H1 (cell line): ENCODE measurements around the gene ADGRB3. TPM values are rescaled to one million over a fixed set of nuclear protein-coding genes. Genes with fewer than 3 reads are reported as not detected.

Experiments
- CTCF ChIA-PET: fragments of 300-600 bp; sonication (Branson Sonifier 250); formaldehyde crosslinking; loops from one replicate; lab custom pipeline; 2021; ENCODE audit not compliant: partially characterized antibody; lab: Charles Lee
- POLR2A ChIA-PET: fragments of 300-600 bp; sonication (Branson Sonifier 250); formaldehyde crosslinking; loops from one replicate; lab custom pipeline; 2021; ENCODE audit warnings: inconsistent platforms; ENCODE audit not compliant: partially characterized antibody; lab: Charles Lee
- DNase-seq, 2 experiments: peaks; one replicate each; pipeline versions ENCODE4 v3.0.0 to v3.0.0-alpha.2; 2010 to 2022; ENCODE audit warnings: low spot score in 2 of 2, low read depth in 1 of 2, mixed read lengths in 1 of 2
- FAIRE-seq: peaks from 2 replicates; lab custom pipeline; 2011; peaks lifted over from hg19 to GRCh38; lab: Jason Lieb, UNC
- H2AFZ ChIP-seq: 2 replicates; pipeline ENCODE4 v1.8.1; 2012; ENCODE audit warnings: low read length, inconsistent platforms
- H2AK5ac ChIP-seq: 2 replicates; pipeline ENCODE4 v1.6.1; 2013; ENCODE audit warnings: low read depth, low read length
- H2BK120ac ChIP-seq: replicated peaks from 2 replicates; pipeline ENCODE3; 2013; ENCODE audit warnings: low read depth, low read length, inconsistent platforms
- H2BK12ac ChIP-seq: 2 replicates; pipeline ENCODE4 v1.6.1; 2013; ENCODE audit warnings: low read depth, low read length
- H2BK15ac ChIP-seq: 2 replicates; pipeline ENCODE4 v1.6.1; 2013; ENCODE audit warnings: low read length
- H2BK20ac ChIP-seq: 2 replicates; pipeline ENCODE4 v1.6.1; 2013; ENCODE audit warnings: low read length
- H2BK5ac ChIP-seq: 2 replicates; pipeline ENCODE4 v1.6.1; 2013; ENCODE audit warnings: low read depth, low read length
- H3K14ac ChIP-seq: 2 replicates; pipeline ENCODE4 v1.6.1; 2013; ENCODE audit warnings: inconsistent platforms; ENCODE audit not compliant: insufficient read length
- H3K18ac ChIP-seq: 2 replicates; pipeline ENCODE4 v1.6.1; 2013; ENCODE audit warnings: low read length; ENCODE audit errors: extremely low read depth
- H3K23ac ChIP-seq: 2 replicates; pipeline ENCODE4 v1.6.1; 2013; ENCODE audit warnings: inconsistent platforms; ENCODE audit not compliant: insufficient read length
- H3K23me2 ChIP-seq: 2 replicates; pipeline ENCODE4 v1.6.1; 2013; ENCODE audit warnings: low read depth, low read length
- H3K27ac ChIP-seq: 2 replicates; pipeline ENCODE4 v1.6.1; 2011; ENCODE audit warnings: low read depth, low read length, inconsistent platforms
- H3K27me3 ChIP-seq, 4 experiments: replicated peaks in 1 of 4; 1 replicate in 1 of 4; 2 replicates in 3 of 4; pipeline versions ENCODE4 v1.6.1 to v1.8.1; 2011 to 2013; ENCODE audit warnings: low read length in 3 of 4, mild to moderate bottlenecking in 3 of 4, inconsistent platforms in 2 of 4, mixed read lengths in 2 of 4, moderate library complexity in 1 of 4; ENCODE audit not compliant: control insufficient read depth in 3 of 4, insufficient read depth in 3 of 4; ENCODE audit errors: extremely low read depth in 1 of 4
- H3K36me3 ChIP-seq, 4 experiments: 2 replicates each; pipeline versions ENCODE4 v1.6.1 to v1.8.1; 2011 to 2013; ENCODE audit warnings: mild to moderate bottlenecking in 4 of 4, low read length in 3 of 4, moderate library complexity in 2 of 4, control low read depth in 1 of 4, inconsistent platforms in 1 of 4; ENCODE audit not compliant: insufficient read depth in 4 of 4, control insufficient read depth in 2 of 4
- H3K4ac ChIP-seq: replicated peaks from 2 replicates; pipeline ENCODE3; 2013; ENCODE audit warnings: low read length, low read depth, mixed read lengths, inconsistent platforms; ENCODE audit not compliant: insufficient read length
- H3K4me1 ChIP-seq, 4 experiments: replicated peaks in 1 of 4; 1 replicate in 1 of 4; 2 replicates in 3 of 4; pipeline versions ENCODE4 v1.6.1 to v1.8.1; 2011 to 2013; ENCODE audit warnings: low read length in 3 of 4, inconsistent platforms in 2 of 4, mixed read lengths in 1 of 4; ENCODE audit not compliant: insufficient read depth in 4 of 4, control insufficient read depth in 3 of 4
- H3K4me2 ChIP-seq, 2 experiments: 2 replicates each; pipeline versions ENCODE4 v1.6.1 to v1.8.1; 2011 to 2013; ENCODE audit warnings: low read depth in 2 of 2, low read length in 2 of 2, control low read depth in 1 of 2, inconsistent platforms in 1 of 2, mild to moderate bottlenecking in 1 of 2; ENCODE audit not compliant: insufficient read depth in 1 of 2
- H3K4me3 ChIP-seq, 4 experiments: fragments of 200-600, 300-600 bp in 1 of 4; sonication (generic), shearing (Covaris generic), sonication (Bioruptor Twin) in 1 of 4; 2 replicates each; pipeline versions ENCODE4 v1.5.1 to v1.8.1; 2011 to 2016; ENCODE audit warnings: low read length in 4 of 4, low read depth in 3 of 4, control low read depth in 2 of 4, inconsistent platforms in 2 of 4, mild to moderate bottlenecking in 2 of 4, mixed read lengths in 1 of 4, moderate library complexity in 1 of 4; ENCODE audit not compliant: insufficient read depth in 2 of 4; ENCODE audit errors: extremely low read depth in 1 of 4
- H3K56ac ChIP-seq: replicated peaks from 2 replicates; pipeline ENCODE3; 2013; ENCODE audit warnings: low read depth, mild to moderate bottlenecking, mixed read lengths, low read length, inconsistent platforms; ENCODE audit not compliant: insufficient read length
- H3K79me1 ChIP-seq: 2 replicates; pipeline ENCODE4 v1.6.1; 2013; ENCODE audit warnings: low read depth, low read length, control low read depth
- H3K79me2 ChIP-seq, 2 experiments: 2 replicates each; pipeline versions ENCODE4 v1.6.1 to v1.8.1; 2012 to 2013; ENCODE audit warnings: low read length in 2 of 2, mild to moderate bottlenecking in 2 of 2, inconsistent platforms in 1 of 2; ENCODE audit not compliant: insufficient read depth in 2 of 2, control insufficient read depth in 1 of 2
- H3K9ac ChIP-seq, 4 experiments: replicated peaks in 1 of 4; 1 replicate in 1 of 4; 2 replicates in 3 of 4; pipeline versions ENCODE4 v1.6.1 to v1.8.1; 2011 to 2013; ENCODE audit warnings: low read depth in 3 of 4, low read length in 3 of 4, control low read depth in 2 of 4, mild to moderate bottlenecking in 2 of 4, moderate library complexity in 2 of 4, inconsistent platforms in 1 of 4; ENCODE audit errors: extremely low read depth in 1 of 4
- H3K9me3 ChIP-seq, 2 experiments: 2 replicates each; pipeline versions ENCODE4 v1.6.1 to v1.8.1; 2012 to 2013; ENCODE audit warnings: mild to moderate bottlenecking in 2 of 2, moderate library complexity in 2 of 2, control low read depth in 1 of 2, inconsistent platforms in 1 of 2, low read depth in 1 of 2, low read length in 1 of 2, mixed read lengths in 1 of 2; ENCODE audit not compliant: insufficient read depth in 2 of 2
- H4K20me1 ChIP-seq, 2 experiments: replicated peaks in 1 of 2; 2 replicates each; pipeline versions ENCODE3 to v1.8.1; 2011 to 2013; ENCODE audit warnings: inconsistent platforms in 2 of 2, low read length in 2 of 2, mild to moderate bottlenecking in 1 of 2; ENCODE audit not compliant: insufficient read depth in 2 of 2, control insufficient read depth in 1 of 2
- H4K5ac ChIP-seq: 2 replicates; pipeline ENCODE4 v1.6.1; 2013; ENCODE audit warnings: low read length, low read depth, mixed read lengths, inconsistent platforms; ENCODE audit not compliant: insufficient read length
- H4K8ac ChIP-seq: 2 replicates; pipeline ENCODE4 v1.8.0; 2013; ENCODE audit warnings: mild to moderate bottlenecking, moderate library complexity, low read length, inconsistent platforms; ENCODE audit not compliant: insufficient read depth; ENCODE audit errors: extremely low read depth
- H4K91ac ChIP-seq: replicated peaks from 2 replicates; pipeline ENCODE3; 2013; ENCODE audit warnings: low read length, mixed read lengths, inconsistent platforms; ENCODE audit not compliant: insufficient read length
- BRCA1 ChIP-seq: IDR thresholded peaks from 2 replicates; pipeline ENCODE4 v1.6.1; 2012; ENCODE audit warnings: low read depth, low read length, improper control_type of control experiment
- CREB1 ChIP-seq: IDR thresholded peaks from 2 replicates; pipeline ENCODE4 v1.6.1; 2012; ENCODE audit warnings: inconsistent platforms
- EGR1 ChIP-seq: IDR thresholded peaks from 2 replicates; pipeline ENCODE4 v1.6.1; 2011; ENCODE audit warnings: low read depth, low read length, borderline replicate concordance
- FOSL1 ChIP-seq: IDR thresholded peaks from 2 replicates; pipeline ENCODE4 v1.6.1; 2011; ENCODE audit warnings: mild to moderate bottlenecking, low read depth, low read length, moderate library complexity; ENCODE audit not compliant: insufficient read depth
- POLR2AphosphoS5 ChIP-seq: IDR thresholded peaks from 2 replicates; pipeline ENCODE4 v1.6.1; 2011; ENCODE audit warnings: low read depth, low read length
- RNF2 ChIP-seq: fragments of 200-900, 300-1000 bp; sonication (generic); IDR thresholded peaks from 2 replicates; pipeline ENCODE4 v1.7.1; 2016; ENCODE audit warnings: borderline replicate concordance, low read depth, mild to moderate bottlenecking, antibody characterized with exemption, low read length; ENCODE audit not compliant: poor library complexity, severe bottlenecking; ENCODE audit errors: missing control alignments
- SP4 ChIP-seq: IDR thresholded peaks from 2 replicates; pipeline ENCODE4 v1.6.1; 2012; ENCODE audit warnings: low read length, inconsistent platforms
- TAF1 ChIP-seq: IDR thresholded peaks from 2 replicates; pipeline ENCODE4 v1.6.1; 2011; ENCODE audit warnings: mild to moderate bottlenecking, low read depth, low read length
- TCF12 ChIP-seq: IDR thresholded peaks from 2 replicates; pipeline ENCODE4 v1.6.1; 2011; ENCODE audit warnings: low read depth, mild to moderate bottlenecking, low read length
- YY1 ChIP-seq: IDR thresholded peaks from 2 replicates; pipeline ENCODE4 v1.6.1; 2011; ENCODE audit warnings: low read depth, mild to moderate bottlenecking, low read length
- WGBS, 2 experiments: shearing (Covaris generic) in 1 of 2; methylation state at CpG; one replicate each; pipeline versions ENCODE4 v1.1.6 to v1.1.7; 2013 to 2015; ENCODE audit warnings: low lambda C conversion rate in 2 of 2, mixed read lengths in 2 of 2, inconsistent platforms in 1 of 2, low coverage in 1 of 2, missing lambda C conversion rate in 1 of 2; ENCODE audit not compliant: insufficient replicate concordance in 2 of 2, insufficient coverage in 1 of 2, insufficient read length in 1 of 2; ENCODE audit errors: extremely low coverage in 1 of 2, missing lambda C conversion rate in 1 of 2; 5-methylcytosine and 5-hydroxymethylcytosine counted together
- polyA plus RNA-seq, 7 experiments: library from polyadenylated mRNA; depleted of rRNA in 3 of 7; stranded (reverse) in 5 of 7; unstranded in 2 of 7; fragments of >200 nt in 5 of 7; fragments of 200-250 nt in 2 of 7; gene quantifications; 1 replicate in 5 of 7; 2 replicates in 1 of 7; 4 replicates in 1 of 7; pipeline versions ENCODE4 v1.2.1 to v1.2.3, GENCODE V29; 2011 to 2013; ENCODE audit warnings: missing spikeins in 2 of 7, mixed read lengths in 2 of 7
- total RNA-seq: library from RNA; stranded (reverse); fragmentation: NEBNext Ultra II Directional; extraction: Animal tissue kit (Norgen Biotek cat#: 25700); gene quantifications from 2 replicates; pipeline ENCODE4 v1.2.1, GENCODE V29; 2021
- TF ChIP-seq, protein P1 (sequence below): IDR thresholded peaks from 2 replicates; pipeline ENCODE4 v1.6.1; 2012; ENCODE audit warnings: inconsistent platforms

ADGRB3 gene
- total and polyA plus RNA-seq, 2 of the 8 experiments (the other 6 are each of a cell fraction or from before 2014, with no cell fraction given): 0.35 to 1.2 TPM

DNA sequence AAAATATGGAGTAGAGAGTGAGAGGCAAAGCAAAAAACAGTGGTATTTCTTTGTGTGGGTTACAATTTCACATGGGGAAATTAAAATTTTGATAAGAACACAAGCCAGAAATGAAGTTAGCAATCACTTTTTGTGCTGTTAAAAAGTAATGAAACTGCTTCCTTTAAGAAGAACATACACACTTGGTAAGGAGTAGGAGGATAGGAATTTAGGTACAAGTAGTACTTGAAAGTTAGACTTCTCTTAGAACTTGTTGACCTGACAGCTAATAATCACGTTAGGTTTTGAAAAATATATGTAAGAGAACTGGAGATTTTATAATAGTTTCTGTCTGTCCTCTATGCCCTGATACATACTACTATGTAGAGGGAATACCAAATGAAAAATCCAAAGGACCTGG is 260.8 kb downstream of the ADGRB3 start:
- H3K79me1 ChIP-seq: no peaks in the 10 kb centered on the region
- H3K23me2 ChIP-seq: no peaks in the 10 kb centered on the region
- 77% methylated on average over 1 of the region's 1 CpG; no CpG with 5 or more reads in 1 of the 2 experiments for WGBS, 2 experiments
- no peak overlapping the region for H3K4me2 ChIP-seq
- no peak for DNase-seq
- H3K23ac ChIP-seq: no peak overlapping the region
- H3K27ac ChIP-seq: no peak overlapping the region
- H2AK5ac ChIP-seq: no peak overlapping the region
- H3K18ac ChIP-seq: no peak overlapping the region
- H3K36me3 ChIP-seq: no peaks in the 10 kb centered on the region
- H2AFZ ChIP-seq: no peak overlapping the region
- H4K20me1 ChIP-seq: no peaks in the 10 kb centered on the region
- H2BK20ac ChIP-seq: no peak overlapping the region
- H3K4me1 ChIP-seq: no peaks in the 10 kb centered on the region
- no peak overlapping the region for H2BK12ac ChIP-seq
- no peak overlapping the region for H4K91ac ChIP-seq
- no peak overlapping the region for H3K4ac ChIP-seq
- no peak overlapping the region for H4K8ac ChIP-seq
- H3K14ac ChIP-seq: no peak overlapping the region
- no peak overlapping the region for H3K9ac ChIP-seq
- H2BK15ac ChIP-seq: no peak overlapping the region
- FAIRE-seq: no peak
- CTCF ChIA-PET: interaction anchor here (1.1 kb wide), 1 partner anchor 10 kb away, joined by 3 read pairs; no protein-coding TSS in a partner anchor
- no peaks in the 10 kb centered on the region for H3K27me3 ChIP-seq
- H3K4me3 ChIP-seq: no peak overlapping the region
- no peak overlapping the region for H2BK5ac ChIP-seq
- no peaks in the 10 kb centered on the region for H3K79me2 ChIP-seq
- H4K5ac ChIP-seq: no peak overlapping the region
- no peaks in the 10 kb centered on the region for H3K9me3 ChIP-seq
- no peak overlapping the region for H2BK120ac ChIP-seq
- POLR2A ChIA-PET: no interaction called here
- no peak overlapping the region for H3K56ac ChIP-seq
- TF ChIP-seq, protein P1, sequence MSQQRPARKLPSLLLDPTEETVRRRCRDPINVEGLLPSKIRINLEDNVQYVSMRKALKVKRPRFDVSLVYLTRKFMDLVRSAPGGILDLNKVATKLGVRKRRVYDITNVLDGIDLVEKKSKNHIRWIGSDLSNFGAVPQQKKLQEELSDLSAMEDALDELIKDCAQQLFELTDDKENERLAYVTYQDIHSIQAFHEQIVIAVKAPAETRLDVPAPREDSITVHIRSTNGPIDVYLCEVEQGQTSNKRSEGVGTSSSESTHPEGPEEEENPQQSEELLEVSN: no peak
- no peak for TF ChIP-seq SP4
- TF ChIP-seq EGR1: no peak
- no peak for TF ChIP-seq RNF2
- TF ChIP-seq CREB1: no peak
- TF ChIP-seq BRCA1: no peak
- TF ChIP-seq POLR2AphosphoS5: no peak
- TF ChIP-seq YY1: no peak
- TF ChIP-seq TCF12: no peak
- no peak for TF ChIP-seq FOSL1
- TF ChIP-seq TAF1: no peak
